Heart left ventricle (tissue), 13 donors: Measurements from ENCODE around the gene ADGRG6.

Experiments
- CTCF ChIP-seq, 12 donors: fragments of 200-600 bp; sonication (generic) in 4 of 12; IDR thresholded peaks; one replicate each; pipeline versions ENCODE4 v1.5.0 to v1.8.0; 2018 to 2022; ENCODE audit warnings: antibody characterized with exemption in 12 of 12, mild to moderate bottlenecking in 5 of 12
- POLR2A ChIP-seq, 2 donors: fragments of 450-650 bp; IDR thresholded peaks; one replicate each; pipeline ENCODE4 v1.6.1; 2017; ENCODE audit warnings: antibody characterized with exemption in 2 of 2, mild to moderate bottlenecking in 2 of 2, moderate library complexity in 2 of 2
- donor health status: ischemic (EF 13 %, LVEDD 7.1; RV severe dilation, severe dysfunction).
- donor health status: DM: no; HTN: yes; CAD: no.
- donor health status: DM: no; HTN: no; CAD: no.
- donor health status: ischemic (EF 25% LVEDD 6.9; RV normal size, moderate dysfunction).
- donor health status: ischemic (EF 25% LVEDD 5.7; RV mildly dilated, moderate dysfunction).
- donor health status: ischemic (EF 35%, LVEDD 5.7; RV mildly dilated, moderate dysfunction).
- donor health status: nonischemic (EF 11% LVEDD 7.7; RV severe dilation, severe dysfunction).
- donor health status: DM: yes; HTN: yes; CAD: no.
- donor health status: PGD.
- donor health status: ischemic (EF 29% LVEDD 5.4; RV normal size, mild dysfunction).
- donor health status: nonischemic (EF 23%, LVEDD 6.1; RV moderate dilation, normal function).

GRCh38 chr6:142260748-142261147 lies 41.1 kb upstream of the ADGRG6 start:
- TF ChIP-seq POLR2A (IDR thresholded peaks at IDR 0.05) (no peak), CTCF (IDR thresholded peaks at IDR 0.05) (no peak)
